Esophagus squamous epithelium (tissue), 4 donors: ENCODE data around the gene CORT.

ENCODE experiments used
- CTCF ChIP-seq, 6 experiments: fragments of 450-650 bp in 4 of 6; fragments of 200-600 bp in 2 of 6; sonication (generic) in 2 of 6; IDR thresholded peaks; one replicate each; pipeline ENCODE4 v1.5.1; 2016 to 2019; ENCODE audit warnings: antibody characterized with exemption in 6 of 6, mild to moderate bottlenecking in 4 of 6, moderate library complexity in 4 of 6
- POLR2A ChIP-seq, 4 donors: fragments of 450-650 bp; IDR thresholded peaks; one replicate each; pipeline ENCODE4 v1.6.1; 2017; ENCODE audit warnings: antibody characterized with exemption in 4 of 4, mild to moderate bottlenecking in 4 of 4, moderate library complexity in 3 of 4

GRCh38 chr1:10471411-10472219 is 21.8 kb downstream of the CORT start:
- TF ChIP-seq CTCF (IDR thresholded peaks at IDR 0.05) = no peak
- TF ChIP-seq POLR2A (IDR thresholded peaks at IDR 0.05) = no peak
